Astrocyte (in vitro differentiated cells and primary cell): ENCODE results near the gene UBE2M. TPM values are rescaled to one million over a fixed set of nuclear protein-coding genes. Genes with fewer than 3 reads are reported as not detected.

Experiments
- DNase-seq: peaks from one replicate; pipeline ENCODE4 v3.0.0-alpha.2; 2010; ENCODE audit warnings: low read depth
- FAIRE-seq: peaks from 2 replicates; lab custom pipeline; 2011; peaks lifted over from hg19 to GRCh38; lab: Jason Lieb, UNC
- H2AFZ ChIP-seq: 2 replicates; pipeline ENCODE4 v1.6.0; 2012; ENCODE audit warnings: low read depth, low read length, inconsistent platforms
- H3K27ac ChIP-seq: 2 replicates; pipeline ENCODE4 v1.5.1; 2011; ENCODE audit warnings: low read depth, low read length, inconsistent platforms
- H3K27me3 ChIP-seq: 2 replicates; pipeline ENCODE4 v1.6.0; 2011; ENCODE audit warnings: low read length, inconsistent platforms; ENCODE audit not compliant: insufficient read depth
- H3K36me3 ChIP-seq: 2 replicates; pipeline ENCODE4 v1.5.1; 2011; ENCODE audit warnings: low read length, inconsistent platforms; ENCODE audit not compliant: insufficient read depth
- H3K4me1 ChIP-seq: 2 replicates; pipeline ENCODE4 v1.5.1; 2011; ENCODE audit warnings: low read length, inconsistent platforms; ENCODE audit not compliant: insufficient read depth
- H3K4me2 ChIP-seq: 2 replicates; pipeline ENCODE4 v1.6.0; 2012; ENCODE audit warnings: low read length, inconsistent platforms
- H3K4me3 ChIP-seq: 2 replicates; pipeline ENCODE4 v1.5.1; 2011; ENCODE audit warnings: low read depth, mild to moderate bottlenecking, low read length, inconsistent platforms; ENCODE audit not compliant: insufficient read depth
- H3K79me2 ChIP-seq: 2 replicates; pipeline ENCODE4 v1.6.0; 2012; ENCODE audit warnings: mild to moderate bottlenecking, low read length, inconsistent platforms; ENCODE audit not compliant: insufficient read depth
- H3K9ac ChIP-seq: 2 replicates; pipeline ENCODE4 v1.6.0; 2012; ENCODE audit warnings: mild to moderate bottlenecking, low read length, inconsistent platforms
- H3K9me3 ChIP-seq: 2 replicates; pipeline ENCODE4 v1.5.1; 2012; ENCODE audit warnings: low read depth, mild to moderate bottlenecking, low read length, inconsistent platforms; ENCODE audit not compliant: insufficient read depth
- H4K20me1 ChIP-seq: 2 replicates; pipeline ENCODE4 v1.6.0; 2012; ENCODE audit warnings: low read length, inconsistent platforms; ENCODE audit not compliant: insufficient read depth
- H3K27ac Mint-ChIP-seq: one replicate; pipeline ENCODE4 v1.8.0; 2021; ENCODE audit warnings: mild to moderate bottlenecking, mixed read lengths; ENCODE audit not compliant: unreplicated experiment
- H3K27me3 Mint-ChIP-seq: one replicate; pipeline ENCODE4 v1.8.0; 2021; ENCODE audit warnings: low read depth, mixed read lengths; ENCODE audit not compliant: unreplicated experiment
- H3K36me3 Mint-ChIP-seq: one replicate; pipeline ENCODE4 v1.8.0; 2021; ENCODE audit warnings: low read depth, mixed read lengths; ENCODE audit not compliant: unreplicated experiment
- H3K4me1 Mint-ChIP-seq: one replicate; pipeline ENCODE4 v1.8.0; 2021; ENCODE audit warnings: low read depth, mixed read lengths; ENCODE audit not compliant: unreplicated experiment
- H3K4me3 Mint-ChIP-seq: one replicate; pipeline ENCODE4 v1.8.0; 2021; ENCODE audit warnings: mild to moderate bottlenecking, moderate library complexity, mixed read lengths; ENCODE audit not compliant: unreplicated experiment
- H3K9me3 Mint-ChIP-seq: one replicate; pipeline ENCODE4 v1.8.0; 2021; ENCODE audit warnings: mild to moderate bottlenecking, mixed read lengths; ENCODE audit not compliant: unreplicated experiment
- CTCF ChIP-seq: IDR thresholded peaks from 2 replicates; pipeline ENCODE4 v1.5.1; 2011; ENCODE audit warnings: low read depth, mild to moderate bottlenecking, inconsistent platforms, low read length, moderate library complexity; ENCODE audit not compliant: insufficient read depth
- EZH2 ChIP-seq: IDR thresholded peaks from 2 replicates; pipeline ENCODE4 v1.6.1; 2012; ENCODE audit warnings: mild to moderate bottlenecking, low read length, inconsistent platforms; ENCODE audit not compliant: insufficient read depth
- total RNA-seq: library from RNA; stranded (reverse); gene quantifications from 2 replicates; pipeline ENCODE4 v1.2.1, GENCODE V29; 2021

UBE2M gene
- total RNA-seq, 1 donor from 2014 or later: 113 TPM

GRCh38 chr19:58518256-58519086 lies 39.9 kb downstream of the UBE2M start:
- DNase-seq (no peak), FAIRE-seq (no peak)
- H2AFZ ChIP-seq: peak overlapping the region; percentile 88
- H3K9ac ChIP-seq: peak overlapping the region; percentile 93
- peak overlapping the region; percentile 96 for H3K4me2 ChIP-seq
- H3K27ac ChIP-seq: peak overlapping the region; percentile 86
- no peaks in the 10 kb centered on the region for H3K9me3 ChIP-seq
- no peaks in the 10 kb centered on the region for H3K27me3 ChIP-seq
- H3K9me3 Mint-ChIP-seq: no peaks in the 10 kb centered on the region
- TF ChIP-seq CTCF (no peak), EZH2 (no peak)
- H3K4me1 Mint-ChIP-seq: peaks cover 24% of the 10 kb centered on the region
- peak overlapping the region; percentile 94 for H3K27ac Mint-ChIP-seq
- H3K27me3 Mint-ChIP-seq: no peaks in the 10 kb centered on the region
- H3K36me3 ChIP-seq: peaks cover 2% of the 10 kb centered on the region
- H3K4me3 Mint-ChIP-seq: peak overlapping the region; percentile 100
- H3K4me1 ChIP-seq: peaks cover 16% of the 10 kb centered on the region
- H3K4me3 ChIP-seq: peak overlapping the region; percentile 82
- peaks cover 12% of the 10 kb centered on the region for H3K36me3 Mint-ChIP-seq
- peaks cover 47% of the 10 kb centered on the region for H3K79me2 ChIP-seq
- peaks cover 20% of the 10 kb centered on the region for H4K20me1 ChIP-seq

- Mint-ChIP-seq H3K4me1 (peaks cover 24% of the 10 kb centered on the region), H3K9me3 (no peaks in the 10 kb centered on the region), H3K27ac (peak overlapping the region; percentile 47), H3K4me3 (peak overlapping the region; percentile 100), H3K36me3 (peaks cover 12% of the 10 kb centered on the region), H3K27me3 (no peaks in the 10 kb centered on the region)
- Histone ChIP-seq H2AFZ (no peak overlapping the region), H3K9me3 (no peaks in the 10 kb centered on the region), H3K9ac (no peak overlapping the region), H3K27me3 (no peaks in the 10 kb centered on the region), H3K27ac (no peak overlapping the region), H3K36me3 (peaks cover 2% of the 10 kb centered on the region), H3K4me3 (no peak overlapping the region), H4K20me1 (peaks cover 23% of the 10 kb centered on the region), H3K4me1 (peaks cover 16% of the 10 kb centered on the region), H3K79me2 (peaks cover 47% of the 10 kb centered on the region), H3K4me2 (no peak overlapping the region)
- FAIRE-seq (no peak), DNase-seq (no peak)
- no peak for TF ChIP-seq CTCF
- TF ChIP-seq EZH2: no peak
Observed at GRCh38 chr19:58516964-58517833, 41.2 kb downstream of the UBE2M start.
